Chondrocyte (in vitro differentiated cells): ENCODE data around the gene SLC16A9. TPM values are rescaled to one million over a fixed set of nuclear protein-coding genes. Genes with fewer than 3 reads are reported as not detected.

ENCODE experiments used
- DNase-seq: peaks from one replicate; pipeline ENCODE4 v3.0.0; 2021; ENCODE audit warnings: mixed read lengths, low spot score
- H3K27ac Mint-ChIP-seq: one replicate; pipeline ENCODE4 v1.8.0; 2021; ENCODE audit warnings: mild to moderate bottlenecking, moderate library complexity, mixed read lengths; ENCODE audit not compliant: unreplicated experiment
- H3K27me3 Mint-ChIP-seq: 2 replicates; pipeline ENCODE4 v1.8.0; 2021; ENCODE audit warnings: low read depth, mixed read lengths
- H3K36me3 Mint-ChIP-seq: 2 replicates; pipeline ENCODE4 v1.8.0; 2021; ENCODE audit warnings: low read depth, mixed read lengths
- H3K4me1 Mint-ChIP-seq: 2 replicates; pipeline ENCODE4 v1.8.0; 2021; ENCODE audit warnings: low read depth, mild to moderate bottlenecking, mixed read lengths
- H3K4me3 Mint-ChIP-seq: one replicate; pipeline ENCODE4 v1.8.0; 2021; ENCODE audit warnings: mild to moderate bottlenecking, moderate library complexity, mixed read lengths; ENCODE audit not compliant: unreplicated experiment
- H3K9me3 Mint-ChIP-seq: 2 replicates; pipeline ENCODE4 v1.8.0; 2021; ENCODE audit warnings: low read depth, mixed read lengths
- CTCF ChIP-seq: fragments of 200-600 bp; sonication (generic); IDR thresholded peaks from 2 replicates; pipeline ENCODE4 v1.5.0; 2021; ENCODE audit warnings: antibody characterized with exemption, mild to moderate bottlenecking, moderate library complexity
- total RNA-seq: library from RNA; stranded (reverse); gene quantifications from 3 replicates; pipeline ENCODE4 v1.2.1, GENCODE V29; 2021

Gene SLC16A9
- total RNA-seq, 1 donor from 2014 or later, result 1.2 TPM

GRCh38 chr10:59607970-59608369 is 101.7 kb downstream of the SLC16A9 start:
- H3K36me3 Mint-ChIP-seq, result no peaks in the 10 kb centered on the region
- peaks cover 4% of the 10 kb centered on the region for H3K27me3 Mint-ChIP-seq
- peaks cover 8% of the 10 kb centered on the region for H3K4me1 Mint-ChIP-seq
- H3K4me3 Mint-ChIP-seq, result no peak overlapping the region
- no peak overlapping the region for H3K27ac Mint-ChIP-seq
- no peak for DNase-seq
- peaks cover 2% of the 10 kb centered on the region for H3K9me3 Mint-ChIP-seq
- no peak for TF ChIP-seq CTCF

DNA sequence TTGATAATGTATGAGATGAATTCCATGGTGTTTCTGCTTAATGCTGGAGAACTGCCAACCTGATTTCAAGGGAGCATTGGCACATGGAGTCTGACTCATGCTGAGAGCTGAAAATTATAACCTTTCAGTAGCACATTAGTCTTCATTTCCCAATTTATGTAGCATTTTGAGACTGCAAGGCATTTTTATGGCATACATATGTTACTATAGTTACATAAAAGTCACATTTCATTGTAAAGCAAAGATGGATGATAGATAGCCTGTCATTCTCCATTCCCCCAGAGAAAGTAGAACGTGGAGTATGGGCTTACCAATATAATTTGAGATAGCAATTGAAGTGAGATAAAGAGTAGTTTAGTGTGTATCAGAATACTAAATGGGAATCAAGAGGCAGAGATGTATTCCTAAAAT is 103.1 kb downstream of the SLC16A9 start:
- TF ChIP-seq CTCF, result no peak
- Mint-ChIP-seq H3K4me1 (peaks cover 8% of the 10 kb centered on the region), H3K4me3 (no peak overlapping the region), H3K36me3 (no peaks in the 10 kb centered on the region), H3K27me3 (peaks cover 3% of the 10 kb centered on the region), H3K27ac (no peak overlapping the region), H3K9me3 (peaks cover 2% of the 10 kb centered on the region)
- DNase-seq, result no peak

GRCh38 chr10:59601985-59602384 is 107.7 kb downstream of the SLC16A9 start:
- Mint-ChIP-seq H3K27me3 (peaks cover 10% of the 10 kb centered on the region), H3K4me1 (peaks cover 8% of the 10 kb centered on the region), H3K27ac (no peak overlapping the region), H3K36me3 (no peaks in the 10 kb centered on the region), H3K9me3 (peaks cover 2% of the 10 kb centered on the region), H3K4me3 (no peak overlapping the region)
- no peak for TF ChIP-seq CTCF
- DNase-seq, result no peak

Other genes starting within 250 kb of the SLC16A9 start
- gene MRLN, start 43.6 kb upstream of the SLC16A9 start, total RNA-seq, result not detected in 3 replicates
- 58.9 to 61.8 TPM (median 59.3 TPM) in 3 replicates for gene CCDC6, start 196.7 kb upstream of the SLC16A9 start, total RNA-seq